HS-5 (cell line): ENCODE data around the gene TMEM40.
"Not testable (repeated sequence)": the region's sequence is repeated elsewhere in the genome, so short reads cannot be mapped to it uniquely, and the experiment has no call there.

ENCODE experiments used
- DNase-seq: peaks from one replicate; pipeline ENCODE4 v3.0.0-alpha.2; 2012; ENCODE audit warnings: low read depth

TMEM40 gene

GRCh38 chr3:12775970-12776369, 16.9 kb upstream of the TMEM40 start:
- not testable (repeated sequence) for DNase-seq

GRCh38 chr3:12775226-12775625, 16.2 kb upstream of the TMEM40 start:
- DNase-seq: no peak

DNA sequence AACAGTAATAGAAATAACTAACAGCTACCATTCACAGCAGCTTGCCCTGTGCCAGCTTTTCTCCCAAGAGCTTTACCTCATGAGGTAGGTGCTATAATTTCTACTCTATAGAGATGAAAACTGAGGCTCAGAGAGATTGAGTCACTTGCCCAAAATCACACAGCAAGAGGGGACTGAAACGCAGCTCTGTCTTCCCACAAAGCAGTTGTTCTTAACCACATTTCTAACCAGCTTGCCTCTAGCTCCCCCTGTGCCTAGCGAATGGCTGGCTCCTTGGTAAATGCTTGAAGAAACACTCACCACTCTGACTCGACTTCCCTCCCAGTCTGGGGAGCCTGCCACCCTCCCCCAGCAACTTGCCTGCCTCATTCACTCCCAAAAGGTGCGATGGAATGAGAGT, 15.6 kb upstream of the TMEM40 start:
- DNase-seq: no peak

GRCh38 chr3:12773710-12774086, 14.6 kb upstream of the TMEM40 start:
- no peak for DNase-seq

DNA sequence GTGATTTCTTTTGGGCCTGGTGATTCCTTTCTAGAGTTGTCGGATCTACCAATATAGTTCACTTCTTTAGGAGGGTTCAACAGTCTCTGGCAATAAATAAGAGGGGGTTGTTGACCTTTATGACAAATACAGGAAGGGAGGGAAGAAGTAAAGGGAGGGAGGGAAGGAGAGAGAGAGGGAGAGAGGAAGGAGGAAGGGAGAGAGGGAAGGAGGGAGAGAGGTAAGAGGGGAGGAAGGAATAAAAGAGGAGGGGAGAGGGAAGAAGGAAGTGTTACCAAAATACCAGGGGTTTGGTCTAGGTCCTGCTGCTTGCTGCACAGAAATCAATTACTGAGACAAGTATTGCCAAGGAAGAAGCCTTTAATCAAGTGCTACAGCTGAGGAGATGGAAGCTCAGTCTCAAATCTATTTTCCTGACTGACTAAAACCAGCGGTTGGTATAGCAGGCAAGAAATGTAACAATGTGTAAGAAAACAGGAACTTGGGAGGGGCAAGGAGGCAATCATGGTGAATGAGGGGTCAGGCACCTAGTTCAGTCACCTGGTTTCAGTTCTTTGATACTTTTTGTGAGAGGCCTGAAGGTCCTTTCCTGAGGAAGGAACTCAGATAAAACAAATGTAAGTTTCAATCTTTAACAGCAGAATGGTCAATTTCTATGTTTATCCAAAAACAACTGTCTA, 14.1 kb upstream of the TMEM40 start:
- DNase-seq: no peak

DNA sequence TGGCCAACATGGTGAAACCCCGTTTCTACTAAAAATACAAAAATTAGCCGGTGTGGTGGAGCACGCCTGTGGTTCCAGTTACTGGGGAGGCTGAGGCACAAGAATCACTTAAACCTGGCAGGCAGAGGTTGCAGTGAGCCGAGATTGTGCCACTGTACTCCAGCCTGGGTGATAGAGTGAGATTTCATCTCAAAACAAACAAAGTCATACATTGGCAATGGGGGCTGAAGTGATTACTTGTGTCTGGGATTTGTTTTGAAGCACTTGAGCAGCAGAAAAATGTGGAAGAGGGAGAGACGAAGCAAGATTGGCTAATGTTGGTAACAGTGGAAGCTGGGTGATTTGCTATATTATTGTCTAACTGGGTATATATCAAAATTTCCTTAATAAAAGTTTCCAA, 13.4 kb upstream of the TMEM40 start:
- no peak for DNase-seq

DNA sequence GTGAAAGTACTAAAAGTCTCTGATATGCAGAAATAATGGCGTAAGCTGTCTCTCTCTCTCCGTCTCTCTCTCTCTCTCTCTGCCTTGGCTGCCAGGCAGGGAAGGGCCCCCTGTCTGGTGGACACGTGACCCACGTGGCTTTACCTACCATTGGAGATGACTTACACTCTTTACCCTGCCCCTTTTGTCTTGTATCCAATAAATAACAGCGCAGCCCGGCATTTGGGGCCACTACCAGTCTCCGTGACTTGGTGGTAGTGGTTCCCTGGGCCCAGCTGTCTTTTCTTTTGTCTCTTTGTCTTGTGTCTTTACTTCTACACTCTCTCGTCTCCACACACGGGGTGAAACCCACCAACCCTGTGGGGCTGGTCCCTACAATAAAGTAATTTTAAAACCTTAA, 12.2 kb upstream of the TMEM40 start:
- DNase-seq: no peak

- DNase-seq: no peak
Measured at GRCh38 chr3:12769761-12770160, 10.7 kb upstream of the TMEM40 start.

GRCh38 chr3:12768579-12769527, 9.8 kb upstream of the TMEM40 start:
- no peak for DNase-seq

- DNase-seq: no peak
Measured at GRCh38 chr3:12766541-12766940, 7.5 kb upstream of the TMEM40 start.

GRCh38 chr3:12764171-12764776, 5.2 kb upstream of the TMEM40 start:
- no peak for DNase-seq

DNA sequence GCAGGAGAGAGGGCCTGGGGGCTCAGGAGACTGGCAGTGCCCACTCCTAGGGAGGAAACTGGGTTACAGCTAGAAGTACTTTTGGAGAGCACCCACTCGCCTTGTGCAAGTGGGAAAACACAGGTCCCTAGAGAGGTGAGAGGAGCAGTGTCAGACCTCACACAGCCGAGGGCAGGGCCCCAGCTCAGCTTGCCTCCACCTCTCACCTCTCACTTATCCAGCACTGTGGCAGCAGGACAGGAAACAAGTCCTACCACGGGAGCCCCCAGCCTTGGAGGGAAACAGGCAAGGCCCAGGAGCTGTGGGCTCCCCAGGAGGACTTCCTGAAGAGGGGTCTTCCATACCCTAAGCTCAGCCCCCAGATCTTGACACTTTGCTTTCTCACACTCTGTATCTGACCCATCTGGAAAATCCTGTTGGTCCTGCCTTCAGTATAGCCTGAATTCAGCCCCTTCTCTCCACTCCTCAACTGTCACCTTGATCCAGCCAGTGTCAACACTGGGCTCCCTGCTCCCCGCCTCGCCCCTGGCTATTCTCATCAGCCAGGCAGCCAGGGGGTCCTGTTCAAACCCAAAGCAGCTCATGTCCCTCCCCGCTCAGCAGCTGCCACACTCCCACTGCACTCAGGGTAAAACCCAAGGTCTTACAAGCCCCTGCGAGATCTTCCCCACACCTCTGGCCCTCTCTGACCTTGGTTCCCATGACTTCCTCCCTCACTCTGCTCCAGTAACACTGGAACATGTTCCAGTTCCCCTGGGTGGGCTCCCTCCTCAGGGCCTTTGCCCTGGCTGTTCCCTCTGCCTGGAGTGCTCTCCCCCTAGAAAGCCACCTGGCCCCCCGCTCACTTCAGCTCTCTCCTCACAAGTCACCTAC, 870 bp upstream of the TMEM40 start:
- DNase-seq: no peak

DNA sequence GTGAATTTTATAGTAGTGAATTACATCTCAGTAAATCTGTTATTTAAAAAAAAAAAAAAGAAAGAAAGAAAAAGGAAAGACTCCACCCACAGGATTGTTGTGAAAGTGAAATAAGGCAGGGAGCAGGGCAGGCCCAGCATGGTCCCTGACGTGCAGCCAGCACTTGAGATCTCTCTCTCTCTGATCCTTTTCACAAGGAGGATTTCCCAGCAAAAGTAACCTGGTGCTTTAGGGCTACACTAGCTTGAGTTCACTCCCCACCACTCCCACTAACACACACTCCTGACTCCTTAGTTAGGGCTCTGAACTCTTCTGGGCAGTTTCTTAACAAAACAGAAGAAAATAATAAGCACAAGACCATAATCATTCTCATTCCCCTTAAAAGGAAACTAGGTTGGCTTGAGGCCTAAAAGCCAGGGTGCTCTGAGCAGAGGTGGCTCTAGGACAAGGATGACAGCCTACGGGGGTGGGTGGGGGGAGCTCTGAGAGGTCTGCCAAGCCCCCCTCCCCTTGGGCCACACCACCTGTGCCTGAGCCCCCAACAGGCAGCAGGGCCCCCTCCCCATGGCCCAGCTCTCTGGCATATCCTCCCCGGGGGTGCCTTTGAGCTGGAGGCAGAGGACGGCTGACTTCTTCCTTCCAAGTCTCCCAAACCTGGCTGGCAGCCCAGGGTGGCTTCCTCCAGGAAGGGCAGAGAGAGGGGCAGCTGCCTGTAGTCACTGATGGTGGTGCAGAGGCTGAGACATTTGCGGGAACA, 856 bp downstream of the TMEM40 start:
- DNase-seq: no peak

DNA sequence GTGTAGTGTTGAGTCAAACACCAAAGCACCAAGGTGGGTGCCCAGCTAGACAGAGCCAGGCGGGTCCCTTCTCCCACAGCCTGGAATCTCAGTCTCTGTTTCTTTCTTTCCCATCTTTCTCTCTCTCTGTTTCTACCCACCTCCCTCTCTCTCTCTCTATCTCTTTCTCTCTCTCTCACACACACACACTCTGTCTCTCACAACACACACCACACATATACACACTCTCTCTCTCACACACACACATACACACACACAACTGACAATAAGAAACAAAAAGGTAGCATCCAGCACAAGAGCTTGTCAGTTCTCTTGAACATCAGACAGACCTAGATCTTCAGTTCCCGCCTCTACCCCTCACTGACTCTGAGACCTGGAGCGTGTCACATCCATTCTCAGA, 2.4 kb downstream of the TMEM40 start:
- DNase-seq: no peak

DNA sequence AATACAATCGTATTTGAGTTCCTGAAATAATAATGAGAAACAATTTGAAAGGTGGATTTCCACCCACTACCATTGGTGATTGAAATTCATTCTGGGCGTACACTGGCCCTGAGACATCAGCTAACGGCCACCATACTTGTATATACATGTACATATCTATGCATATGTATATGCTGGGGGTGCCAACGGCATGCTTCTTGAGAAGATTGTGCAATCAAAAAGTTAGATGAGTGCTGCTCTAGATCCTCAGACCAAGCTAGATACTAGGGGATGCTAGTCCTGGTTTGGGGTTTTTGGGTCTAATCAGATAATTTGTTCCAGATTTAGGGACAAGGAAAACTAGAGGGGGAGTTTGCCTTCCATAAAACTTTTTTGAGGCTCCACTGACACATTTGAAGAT, 2.9 kb downstream of the TMEM40 start:
- no peak for DNase-seq

GRCh38 chr3:12755754-12756153, 3.3 kb downstream of the TMEM40 start:
- DNase-seq: no peak

DNA sequence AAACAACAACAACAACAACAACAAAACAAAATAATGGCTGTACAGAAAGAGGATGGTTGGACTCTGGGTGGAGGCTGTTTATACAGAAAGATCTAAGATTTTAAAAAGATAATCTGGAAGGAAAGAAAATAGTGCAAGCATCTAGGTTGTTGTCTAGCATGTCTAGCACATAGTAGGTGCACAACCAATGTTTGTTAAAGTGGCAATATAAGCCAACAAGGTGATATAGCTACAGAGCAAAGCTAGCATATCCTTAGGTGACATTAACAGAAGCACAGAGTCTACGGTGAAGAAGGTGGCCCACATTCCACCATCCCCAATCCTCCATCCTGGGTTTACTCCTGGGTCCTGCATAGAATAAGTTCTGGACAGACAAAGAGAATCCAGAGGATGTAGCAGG, 4.7 kb downstream of the TMEM40 start:
- no peak for DNase-seq

GRCh38 chr3:12753275-12754028, 5.6 kb downstream of the TMEM40 start:
- DNase-seq: no peak

DNA sequence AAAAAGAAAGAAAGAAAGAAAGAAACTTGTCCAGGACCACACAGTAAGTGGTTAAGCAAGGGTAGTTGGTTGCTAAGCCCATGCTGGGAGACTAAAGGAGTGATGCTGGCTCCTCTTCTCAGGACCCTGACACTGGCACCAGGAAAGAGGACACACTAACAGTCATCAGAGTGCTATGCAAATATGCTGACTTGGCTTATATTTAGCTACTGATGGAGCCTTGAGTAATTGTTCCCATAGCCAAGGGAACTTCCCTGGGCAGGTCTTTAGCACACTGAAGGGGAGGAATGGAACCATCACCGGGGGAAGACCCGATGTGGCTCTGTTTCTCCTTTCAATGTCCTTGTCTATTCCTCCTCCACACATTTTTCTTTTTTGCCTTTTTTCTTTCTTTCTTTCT, 6.2 kb downstream of the TMEM40 start:
- no peak for DNase-seq

DNA sequence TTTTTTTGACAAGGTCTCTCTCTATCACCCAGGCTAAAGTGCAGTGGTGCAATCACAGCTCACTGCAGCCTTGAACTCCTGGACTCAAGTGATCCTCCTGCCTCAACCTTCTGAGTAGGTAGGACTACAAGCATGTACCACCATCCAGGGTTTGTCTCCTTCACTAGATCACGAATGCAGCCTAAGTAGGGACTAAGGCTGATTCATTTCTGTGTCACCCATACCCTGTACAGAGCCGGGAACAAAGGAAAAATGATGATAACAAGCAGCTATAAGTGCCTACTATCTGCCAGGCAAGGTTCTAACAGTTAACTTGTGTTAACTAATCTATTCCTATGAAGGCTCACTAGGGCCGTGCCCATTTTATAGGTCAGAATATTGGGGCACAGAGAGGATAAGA, 7.0 kb downstream of the TMEM40 start:
- no peak for DNase-seq

- DNase-seq: no peak
Measured at GRCh38 chr3:12751571-12751970, 7.5 kb downstream of the TMEM40 start.
